Immature natural killer cell (primary cell): ENCODE results near the gene SMIM8. TPM values are rescaled to one million over a fixed set of nuclear protein-coding genes. Genes with fewer than 3 reads are reported as not detected.
"Not testable (repeated sequence)": the region's sequence is repeated elsewhere in the genome, so short reads cannot be mapped to it uniquely, and the experiment has no call there.

Experiments
- DNase-seq, 3 donors: peaks; one replicate each; pipeline ENCODE4 v3.0.0; 2022; ENCODE audit warnings: mixed read lengths in 1 of 3
- H3K27ac Mint-ChIP-seq, 6 donors: one replicate each; pipeline ENCODE4 v1.8.0; 2020; ENCODE audit warnings: mixed read lengths in 6 of 6, mild to moderate bottlenecking in 5 of 6, inconsistent platforms in 4 of 6, moderate library complexity in 3 of 6
- H3K27me3 Mint-ChIP-seq, 3 donors: one replicate each; pipeline ENCODE4 v1.8.0; 2020 to 2021; ENCODE audit warnings: low read depth in 3 of 3, mild to moderate bottlenecking in 3 of 3, mixed read lengths in 3 of 3, moderate library complexity in 3 of 3, inconsistent platforms in 1 of 3
- H3K36me3 Mint-ChIP-seq, 3 donors: one replicate each; pipeline ENCODE4 v1.8.0; 2020; ENCODE audit warnings: mixed read lengths in 3 of 3, inconsistent platforms in 2 of 3, mild to moderate bottlenecking in 2 of 3
- H3K4me1 Mint-ChIP-seq, 2 donors: one replicate each; pipeline ENCODE4 v1.8.0; 2020; ENCODE audit warnings: inconsistent platforms in 2 of 2, mild to moderate bottlenecking in 2 of 2, mixed read lengths in 2 of 2, moderate library complexity in 1 of 2
- H3K4me3 Mint-ChIP-seq, 5 donors: one replicate each; pipeline ENCODE4 v1.8.0; 2020; ENCODE audit warnings: mild to moderate bottlenecking in 5 of 5, mixed read lengths in 5 of 5, inconsistent platforms in 3 of 5, moderate library complexity in 3 of 5
- H3K9me3 Mint-ChIP-seq, 6 donors: one replicate each; pipeline ENCODE4 v1.8.0; 2020; ENCODE audit warnings: mild to moderate bottlenecking in 6 of 6, mixed read lengths in 6 of 6, inconsistent platforms in 4 of 6, moderate library complexity in 3 of 6
- polyA plus RNA-seq, 3 donors: library from polyadenylated mRNA; unstranded; fragments of 300-500 nt; fragmentation: Illumina TruSeq; gene quantifications; one replicate each; pipeline ENCODE4 v1.2.3, GENCODE V29; 2021

The SMIM8 gene
- 10 to 100 TPM; 11.3 to 17.6 (median 16.5) TPM for polyA plus RNA-seq

GRCh38 chr6:87322304-87323212 is at the start of gene SMIM8:
SMIM8 (plus strand) TSS chr6:87322588; CDS start chr6:87337032, 14,444 bp downstream.
- no peaks in the 10 kb centered on the region for H3K36me3 Mint-ChIP-seq
- peak within 1 kb of the TSS; percentile 84 to 93 (median 89) for H3K27ac Mint-ChIP-seq
- peaks cover 0 to 2% (median 0%) of the 10 kb centered on the region in 6 donors for H3K9me3 Mint-ChIP-seq
- peak; percentile 76 to 82 (median 81) for DNase-seq
- peaks cover 0 to 4% (median 2%) of the 10 kb centered on the region in 3 donors for H3K27me3 Mint-ChIP-seq
- H3K4me1 Mint-ChIP-seq = peaks cover 14 to 17% of the 10 kb centered on the region in 2 donors
- H3K4me3 Mint-ChIP-seq = peak within 1 kb of the TSS; percentile 94 to 99 (median 98)

- H3K36me3 Mint-ChIP-seq = no peaks in the 10 kb centered on the region
- peaks cover 0 to 4% of the 10 kb centered on the region in 2 donors for H3K4me1 Mint-ChIP-seq
Measured at GRCh38 chr6:87274660-87275274, 47.6 kb upstream of the SMIM8 start.

GRCh38 chr6:87276624-87277023 is 45.8 kb upstream of the SMIM8 start:
- DNase-seq = no peak
- Mint-ChIP-seq H3K27me3 (peaks cover 0 to 2% (median 2%) of the 10 kb centered on the region in 3 donors), H3K4me1 (peaks cover 0 to 4% of the 10 kb centered on the region in 2 donors), H3K9me3 (no peaks in the 10 kb centered on the region), H3K27ac (peak overlapping the region in 2 of 6 donors; percentile 4 to 30), H3K36me3 (no peaks in the 10 kb centered on the region), H3K4me3 (no peak overlapping the region)

More at GRCh38 chr6:87274660-87275274, 47.6 kb upstream of the SMIM8 start:
- Mint-ChIP-seq H3K27me3 (peaks cover 0 to 4% (median 3%) of the 10 kb centered on the region in 3 donors), H3K27ac (no peak overlapping the region), H3K9me3 (no peaks in the 10 kb centered on the region), H3K4me3 (no peak overlapping the region)
- no peak for DNase-seq

GRCh38 chr6:87277123-87277522 is 45.3 kb upstream of the SMIM8 start:
- no peak overlapping the region for H3K4me3 Mint-ChIP-seq
- H3K27me3 Mint-ChIP-seq = peaks cover 0 to 4% (median 2%) of the 10 kb centered on the region in 3 donors
- no peak for DNase-seq
- H3K36me3 Mint-ChIP-seq = no peaks in the 10 kb centered on the region
- no peaks in the 10 kb centered on the region for H3K9me3 Mint-ChIP-seq
- peaks cover 0 to 4% of the 10 kb centered on the region in 2 donors for H3K4me1 Mint-ChIP-seq
- H3K27ac Mint-ChIP-seq = no peak overlapping the region

GRCh38 chr6:87279196-87279595 is 43.2 kb upstream of the SMIM8 start:
- Mint-ChIP-seq H3K4me3 (no peak overlapping the region), H3K27ac (peak overlapping the region in 1 of 6 donors; percentile 18), H3K27me3 (peaks cover 0 to 8% (median 5%) of the 10 kb centered on the region in 3 donors), H3K9me3 (no peaks in the 10 kb centered on the region), H3K36me3 (no peaks in the 10 kb centered on the region), H3K4me1 (peaks cover 0 to 4% of the 10 kb centered on the region in 2 donors)
- DNase-seq = no peak

- peaks cover 2 to 16% (median 12%) of the 10 kb centered on the region in 3 donors for H3K27me3 Mint-ChIP-seq
- H3K4me3 Mint-ChIP-seq = no peak overlapping the region
- H3K36me3 Mint-ChIP-seq = no peaks in the 10 kb centered on the region
- H3K9me3 Mint-ChIP-seq = peaks cover 0 to 5% (median 0%) of the 10 kb centered on the region in 6 donors
- no peak overlapping the region for H3K27ac Mint-ChIP-seq
- H3K4me1 Mint-ChIP-seq = peaks cover 0 to 4% of the 10 kb centered on the region in 2 donors
- DNase-seq = no peak
Measured at GRCh38 chr6:87281426-87281825, 41.0 kb upstream of the SMIM8 start.

- Mint-ChIP-seq H3K4me1 (peaks cover 0 to 4% of the 10 kb centered on the region in 2 donors), H3K4me3 (no peak overlapping the region), H3K36me3 (no peaks in the 10 kb centered on the region), H3K27me3 (peaks cover 2 to 19% (median 12%) of the 10 kb centered on the region in 3 donors), H3K27ac (no peak overlapping the region), H3K9me3 (peaks cover 0 to 5% (median 0%) of the 10 kb centered on the region in 6 donors)
- no peak for DNase-seq
Measured at GRCh38 chr6:87282743-87283142, 39.6 kb upstream of the SMIM8 start.

- no peak overlapping the region for H3K4me3 Mint-ChIP-seq
- H3K27ac Mint-ChIP-seq = no peak overlapping the region
- peaks cover 3 to 21% (median 14%) of the 10 kb centered on the region in 3 donors for H3K27me3 Mint-ChIP-seq
- H3K4me1 Mint-ChIP-seq = peaks cover 0 to 4% of the 10 kb centered on the region in 2 donors
- H3K9me3 Mint-ChIP-seq = peaks cover 0 to 5% (median 0%) of the 10 kb centered on the region in 6 donors
- no peak for DNase-seq
- H3K36me3 Mint-ChIP-seq = no peaks in the 10 kb centered on the region
Measured at GRCh38 chr6:87283461-87283860, 38.9 kb upstream of the SMIM8 start.

- no peak overlapping the region for H3K27ac Mint-ChIP-seq
Measured at GRCh38 chr6:87287251-87287650, 35.1 kb upstream of the SMIM8 start.

GRCh38 chr6:87289571-87289970 is 32.8 kb upstream of the SMIM8 start:
- DNase-seq = no peak
- no peaks in the 10 kb centered on the region for H3K36me3 Mint-ChIP-seq
- H3K4me3 Mint-ChIP-seq = no peak overlapping the region
- H3K4me1 Mint-ChIP-seq = no peaks in the 10 kb centered on the region
- H3K9me3 Mint-ChIP-seq = peaks cover 0 to 5% (median 0%) of the 10 kb centered on the region in 6 donors
- no peak overlapping the region for H3K27ac Mint-ChIP-seq
- H3K27me3 Mint-ChIP-seq = peaks cover 3 to 32% (median 9%) of the 10 kb centered on the region in 3 donors

More at GRCh38 chr6:87287251-87287650, 35.1 kb upstream of the SMIM8 start:
- Mint-ChIP-seq H3K36me3 (no peaks in the 10 kb centered on the region), H3K27me3 (peaks cover 3 to 36% (median 12%) of the 10 kb centered on the region in 3 donors), H3K4me1 (no peaks in the 10 kb centered on the region), H3K4me3 (no peak overlapping the region), H3K9me3 (peaks cover 0 to 5% (median 0%) of the 10 kb centered on the region in 6 donors)
- DNase-seq = no peak

- H3K4me1 Mint-ChIP-seq = no peaks in the 10 kb centered on the region
- no peak overlapping the region for H3K27ac Mint-ChIP-seq
- no peaks in the 10 kb centered on the region for H3K9me3 Mint-ChIP-seq
- DNase-seq = no peak
- no peak overlapping the region for H3K4me3 Mint-ChIP-seq
- H3K36me3 Mint-ChIP-seq = no peaks in the 10 kb centered on the region
- peaks cover 3 to 21% (median 5%) of the 10 kb centered on the region in 3 donors for H3K27me3 Mint-ChIP-seq
Measured at GRCh38 chr6:87291883-87292282, 30.5 kb upstream of the SMIM8 start.

- no peaks in the 10 kb centered on the region for H3K36me3 Mint-ChIP-seq
- peaks cover 2 to 17% (median 10%) of the 10 kb centered on the region in 3 donors for H3K27me3 Mint-ChIP-seq
- no peak overlapping the region for H3K4me3 Mint-ChIP-seq
- no peak for DNase-seq
- H3K27ac Mint-ChIP-seq = no peak overlapping the region
- H3K9me3 Mint-ChIP-seq = no peaks in the 10 kb centered on the region
- no peaks in the 10 kb centered on the region for H3K4me1 Mint-ChIP-seq
Measured at GRCh38 chr6:87293526-87293925, 28.9 kb upstream of the SMIM8 start.

- no peaks in the 10 kb centered on the region for H3K4me1 Mint-ChIP-seq
- no peak overlapping the region for H3K27ac Mint-ChIP-seq
- no peak overlapping the region for H3K4me3 Mint-ChIP-seq
- peaks cover 4 to 10% (median 8%) of the 10 kb centered on the region in 3 donors for H3K27me3 Mint-ChIP-seq
- no peaks in the 10 kb centered on the region for H3K36me3 Mint-ChIP-seq
- H3K9me3 Mint-ChIP-seq = no peaks in the 10 kb centered on the region
- DNase-seq = no peak
Measured at GRCh38 chr6:87297119-87297518, 25.3 kb upstream of the SMIM8 start.

GRCh38 chr6:87301277-87301676 is 21.1 kb upstream of the SMIM8 start:
- H3K9me3 Mint-ChIP-seq, DNase-seq, H3K27ac Mint-ChIP-seq, H3K36me3 Mint-ChIP-seq, H3K4me1 Mint-ChIP-seq, H3K4me3 Mint-ChIP-seq: not testable (repeated sequence)
- peaks cover 3 to 17% (median 11%) of the 10 kb centered on the region in 3 donors for H3K27me3 Mint-ChIP-seq
